ENCODE measurements around the gene ZNF692.

- no peak for TF ChIP-seq CTCF (IDR thresholded peaks at IDR 0.05)
- no peak for TF ChIP-seq POLR2AphosphoS5 (IDR thresholded peaks at IDR 0.05)
- TF ChIP-seq POLR2A (IDR thresholded peaks at IDR 0.05): no peak
Observed at GRCh38 chr1:248851390-248851789, 7.5 kb downstream of the ZNF692 start.

Measured in breast epithelium (tissue), 3 donors.